Measurements from ENCODE around the gene PANX2. TPM values are rescaled to one million over a fixed set of nuclear protein-coding genes. Genes with fewer than 3 reads are reported as not detected.
"Not testable (repeated sequence)": the region's sequence is repeated elsewhere in the genome, so short reads cannot be mapped to it uniquely, and the experiment has no call there.

Gene PANX2, protein sequence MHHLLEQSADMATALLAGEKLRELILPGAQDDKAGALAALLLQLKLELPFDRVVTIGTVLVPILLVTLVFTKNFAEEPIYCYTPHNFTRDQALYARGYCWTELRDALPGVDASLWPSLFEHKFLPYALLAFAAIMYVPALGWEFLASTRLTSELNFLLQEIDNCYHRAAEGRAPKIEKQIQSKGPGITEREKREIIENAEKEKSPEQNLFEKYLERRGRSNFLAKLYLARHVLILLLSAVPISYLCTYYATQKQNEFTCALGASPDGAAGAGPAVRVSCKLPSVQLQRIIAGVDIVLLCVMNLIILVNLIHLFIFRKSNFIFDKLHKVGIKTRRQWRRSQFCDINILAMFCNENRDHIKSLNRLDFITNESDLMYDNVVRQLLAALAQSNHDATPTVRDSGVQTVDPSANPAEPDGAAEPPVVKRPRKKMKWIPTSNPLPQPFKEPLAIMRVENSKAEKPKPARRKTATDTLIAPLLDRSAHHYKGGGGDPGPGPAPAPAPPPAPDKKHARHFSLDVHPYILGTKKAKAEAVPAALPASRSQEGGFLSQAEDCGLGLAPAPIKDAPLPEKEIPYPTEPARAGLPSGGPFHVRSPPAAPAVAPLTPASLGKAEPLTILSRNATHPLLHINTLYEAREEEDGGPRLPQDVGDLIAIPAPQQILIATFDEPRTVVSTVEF
- 1.4 and 1.5 TPM in 2 replicates for total RNA-seq (2014; rRNA removed; shearing (Covaris generic))

DNA sequence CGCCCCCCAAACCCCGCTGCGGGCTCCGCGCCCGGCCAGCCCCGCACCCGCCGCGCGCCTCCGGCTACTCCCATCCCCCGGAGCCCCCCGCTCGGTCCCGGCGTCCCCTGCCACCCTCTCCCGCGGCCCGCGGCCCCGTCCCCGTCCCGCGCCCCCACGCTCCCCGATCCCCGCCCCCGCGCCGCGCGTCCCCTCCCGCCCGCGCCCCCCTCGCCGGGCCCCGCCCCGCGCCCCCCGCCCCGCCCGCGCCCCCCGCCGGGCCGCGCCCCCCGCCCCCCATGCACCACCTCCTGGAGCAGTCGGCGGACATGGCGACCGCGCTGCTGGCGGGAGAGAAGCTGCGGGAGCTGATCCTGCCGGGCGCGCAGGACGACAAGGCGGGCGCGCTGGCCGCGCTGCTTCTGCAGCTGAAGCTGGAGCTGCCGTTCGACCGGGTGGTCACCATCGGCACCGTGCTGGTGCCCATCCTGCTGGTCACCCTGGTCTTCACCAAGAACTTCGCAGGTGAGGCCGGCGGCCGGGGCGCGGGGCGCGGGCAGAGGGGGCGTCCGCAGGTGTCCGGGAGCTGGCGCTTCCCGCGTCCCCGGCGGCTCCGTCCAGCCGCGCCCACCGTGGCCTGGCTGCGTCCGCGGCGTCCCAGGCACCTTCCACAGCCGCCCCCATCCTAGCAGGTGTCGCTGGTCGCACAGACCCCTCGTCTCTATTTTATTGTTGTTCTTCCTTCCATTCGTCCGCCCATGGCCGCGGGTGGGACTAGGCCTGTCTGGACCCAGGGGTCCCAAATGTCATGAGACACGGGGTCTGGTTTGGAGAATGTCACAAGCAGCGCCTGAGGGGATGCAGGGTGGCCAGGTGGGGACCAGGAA, at the start of gene PANX2:
Gene PANX2 (plus strand): TSS at position 279 of the 866 bp plus-strand sequence. CDS start 0 bp downstream, at position 279.
- DNase-seq (ENCODE audit: low spot score), result no peak

DNA sequence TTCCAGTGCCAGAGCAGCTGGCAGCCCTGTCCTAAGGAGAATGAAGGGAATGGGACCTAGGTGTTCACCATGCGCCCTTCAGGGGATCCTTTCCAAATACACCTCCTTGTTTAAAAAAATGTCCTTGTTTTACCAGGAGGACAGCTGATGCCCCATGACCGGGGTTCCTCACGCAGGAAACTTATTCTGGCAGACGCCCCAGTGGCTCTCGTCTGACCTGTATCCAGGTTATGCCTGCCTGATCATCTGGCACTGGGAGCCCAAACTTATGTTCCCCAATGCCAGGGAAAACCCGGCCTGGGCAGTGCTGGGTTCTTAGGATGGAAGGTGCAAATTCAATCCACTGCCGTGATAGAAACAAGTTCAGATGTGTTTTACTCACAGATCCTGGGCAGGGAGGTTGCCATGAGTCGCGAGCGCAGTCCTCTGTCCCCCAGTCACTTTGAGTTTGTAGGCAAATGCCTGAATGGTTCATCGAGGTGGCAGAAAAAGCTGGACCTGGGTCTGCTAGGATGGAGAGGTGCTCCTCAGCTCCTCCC, 49.3 kb upstream of the PANX2 start:
- DNase-seq (ENCODE audit: low spot score), result no peak

DNA sequence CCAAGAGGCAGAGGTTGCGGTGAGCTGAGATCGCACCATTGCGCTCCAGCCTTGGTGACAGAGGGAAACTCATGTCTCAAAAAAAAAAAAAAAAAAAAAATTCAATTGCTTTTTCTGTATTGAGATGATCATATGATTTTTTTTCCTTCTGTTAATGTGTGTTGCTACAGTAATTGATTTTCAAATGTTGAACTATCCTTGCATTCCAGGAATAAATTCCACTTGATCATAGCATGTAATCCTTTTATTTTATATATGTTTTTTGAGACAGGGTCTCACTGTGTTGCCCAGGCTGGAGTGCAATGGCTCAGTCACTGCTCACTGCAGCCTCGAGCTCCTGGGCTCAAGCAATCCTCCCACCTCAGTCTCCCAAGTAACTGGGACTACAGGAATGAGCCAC, 47.4 kb upstream of the PANX2 start:
- no peak for DNase-seq (ENCODE audit: low spot score)

DNA sequence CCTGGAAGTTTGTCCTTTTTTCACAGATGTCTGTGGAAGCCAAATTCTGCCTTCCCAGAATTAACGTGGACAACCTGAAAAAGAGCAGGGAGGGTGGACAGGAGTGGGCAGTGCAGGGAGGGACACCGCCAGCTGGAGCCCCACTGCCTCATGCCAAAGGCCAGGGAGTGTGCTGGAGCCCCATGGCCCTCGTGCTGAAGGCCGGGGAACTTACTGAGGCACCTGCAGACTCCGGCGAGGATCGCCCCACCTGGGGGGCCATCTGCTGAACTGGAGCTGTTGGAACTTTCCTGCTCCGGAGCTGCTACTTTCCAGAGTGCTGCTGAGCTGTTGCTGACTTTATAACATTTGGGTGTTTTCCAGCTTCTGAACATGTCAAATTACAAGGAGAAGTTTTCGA, 45.5 kb upstream of the PANX2 start:
- no peak for DNase-seq (ENCODE audit: low spot score)

DNA sequence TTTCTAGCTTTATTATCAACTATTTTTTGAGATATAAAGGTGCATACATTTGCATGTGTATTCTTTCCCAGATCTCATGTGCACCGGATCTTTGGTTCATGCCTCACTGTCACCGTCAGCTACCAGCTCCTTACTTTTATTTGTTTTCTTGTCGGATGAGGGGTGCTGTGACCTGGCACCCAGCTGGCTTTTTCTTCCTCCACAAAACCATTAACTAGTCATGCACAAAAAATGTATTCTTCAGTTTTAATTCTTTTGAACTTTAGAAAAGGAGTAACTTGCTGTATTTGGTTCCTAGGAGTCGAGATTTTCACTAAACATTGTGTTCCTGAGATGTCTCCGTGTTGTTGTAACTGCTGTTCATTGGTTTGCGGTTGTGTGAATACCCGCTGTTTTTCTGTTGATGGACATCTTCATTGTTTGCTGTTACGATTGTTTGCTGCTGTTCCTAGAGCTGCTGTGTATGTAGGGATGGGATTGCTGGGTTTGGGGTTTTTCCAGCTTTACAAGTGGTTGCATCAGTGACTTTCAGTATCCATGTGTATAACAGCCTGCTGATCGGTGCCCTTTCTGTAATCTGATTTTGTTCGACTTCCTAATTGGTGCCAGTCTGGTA, 41.3 kb upstream of the PANX2 start:
- peak; percentile 38 for DNase-seq (ENCODE audit: low spot score)

DNA sequence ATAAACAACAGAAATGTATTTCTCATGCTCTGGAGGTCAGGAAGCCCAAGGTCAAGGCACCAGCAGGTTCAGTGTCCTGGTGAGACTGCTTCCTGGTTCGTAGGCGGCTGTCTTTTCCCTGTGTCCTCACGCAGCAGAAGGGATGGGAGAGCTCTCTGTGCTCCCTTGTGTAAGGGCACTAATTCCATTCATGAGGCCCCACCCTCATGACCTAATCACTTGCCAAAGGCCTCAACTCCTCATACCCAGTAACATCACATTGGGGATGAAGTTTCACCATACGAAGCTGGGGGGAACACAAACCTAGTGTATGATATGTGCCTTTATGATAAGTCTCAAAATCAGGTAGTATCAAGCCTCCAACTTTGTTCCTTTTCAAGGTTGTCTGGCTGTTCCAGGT, 38.6 kb upstream of the PANX2 start:
- no peak for DNase-seq (ENCODE audit: low spot score)

DNA sequence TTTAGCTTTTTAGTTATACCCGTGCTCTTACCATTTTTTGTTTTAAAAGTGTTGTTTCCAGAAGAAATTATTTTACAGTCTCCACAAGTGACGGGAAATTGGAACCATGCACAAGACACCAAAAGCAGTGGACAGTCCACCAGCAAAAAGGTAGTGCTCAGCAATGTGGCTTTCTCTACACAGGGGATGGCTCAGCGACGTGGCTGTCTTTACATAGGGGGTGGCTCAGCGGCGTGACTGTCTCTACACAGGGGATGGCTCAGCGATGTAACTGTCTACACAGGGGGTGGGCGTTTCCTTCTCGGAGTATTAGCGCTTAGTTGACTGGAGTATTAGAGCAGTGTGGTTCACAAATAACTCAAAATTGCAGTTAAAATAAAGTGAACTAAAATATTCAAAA, 36.0 kb upstream of the PANX2 start:
- no peak for DNase-seq (ENCODE audit: low spot score)

DNA sequence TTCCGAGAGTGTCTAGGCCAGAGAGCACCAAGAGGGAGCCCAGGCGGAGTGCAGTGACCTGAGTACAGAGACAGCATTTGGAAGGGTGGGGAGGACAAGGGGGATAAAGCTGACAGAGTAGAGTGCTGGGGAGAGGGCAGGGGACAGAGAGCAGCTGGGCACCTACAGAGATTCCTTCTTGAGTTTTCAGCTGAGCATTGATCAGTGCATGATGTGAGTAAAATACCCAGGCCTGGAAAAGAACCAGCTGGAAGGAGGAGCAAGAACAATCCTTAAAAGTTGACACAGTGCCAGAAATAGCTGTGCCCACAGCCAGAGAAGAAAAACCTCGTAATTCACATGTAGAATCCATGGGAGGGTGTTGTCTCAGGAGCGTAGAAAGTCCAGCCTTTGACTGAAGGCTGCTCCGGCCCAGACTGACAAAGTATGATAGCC, 33.9 kb upstream of the PANX2 start:
- no peak for DNase-seq (ENCODE audit: low spot score)

DNA sequence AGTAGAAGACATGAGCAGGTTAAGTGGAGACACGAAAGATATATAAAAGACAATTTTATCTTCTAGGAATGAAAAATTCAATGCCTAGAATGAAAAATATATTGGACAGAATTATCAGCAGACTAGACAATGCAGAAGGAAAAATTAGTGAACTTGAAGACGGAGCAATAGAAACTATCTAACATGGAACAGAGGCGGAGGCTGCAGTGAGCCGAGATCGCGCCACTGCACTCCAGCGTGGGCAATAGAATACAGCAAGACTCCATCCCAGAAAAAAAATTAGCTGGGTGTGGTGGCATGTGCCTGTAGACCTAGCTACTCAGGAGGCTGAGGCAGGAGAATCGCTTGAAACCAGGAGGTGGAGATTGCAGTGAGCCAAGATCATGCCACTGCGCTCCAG, 33.3 kb upstream of the PANX2 start:
- not testable (repeated sequence) for DNase-seq (ENCODE audit: low spot score)

DNA sequence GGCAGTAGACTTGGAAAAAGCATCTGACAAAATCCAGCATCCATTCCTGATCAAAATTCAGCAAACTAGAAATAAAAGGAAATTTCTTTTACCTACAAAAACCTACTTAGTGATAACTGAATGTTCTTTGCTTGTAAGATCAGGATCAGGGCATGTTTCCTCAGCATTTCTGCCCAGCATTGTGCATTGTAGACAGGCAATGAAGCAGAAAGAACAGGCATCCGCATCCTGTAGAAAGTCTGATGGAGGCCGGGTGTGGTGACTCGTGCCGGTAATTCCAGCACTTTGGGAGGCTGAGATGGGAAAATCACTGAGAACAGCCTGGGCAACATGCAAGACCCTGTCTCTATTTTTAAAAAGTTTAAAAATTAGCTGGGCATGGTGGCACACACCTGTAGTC, 32.5 kb upstream of the PANX2 start:
- DNase-seq (ENCODE audit: low spot score), result no peak

DNA sequence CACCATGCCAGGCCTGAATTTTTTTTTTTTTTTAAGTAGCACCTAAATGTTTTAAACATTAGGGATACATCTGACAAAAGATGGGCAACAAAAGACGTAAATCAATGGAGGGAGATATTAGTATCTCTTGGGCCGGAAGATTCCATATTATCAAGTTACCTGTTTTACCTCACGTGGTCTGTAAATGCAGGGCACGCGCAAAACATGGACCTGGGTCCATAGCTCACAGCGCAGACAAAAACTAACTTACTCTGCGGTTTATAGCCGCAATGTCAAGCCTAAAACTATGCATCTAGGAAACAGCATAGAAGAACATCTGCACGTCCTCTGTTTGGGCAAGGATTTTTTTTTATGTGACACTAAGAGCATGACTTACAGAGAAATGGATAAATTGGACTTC, 31.5 kb upstream of the PANX2 start:
- DNase-seq (ENCODE audit: low spot score), result no peak

DNA sequence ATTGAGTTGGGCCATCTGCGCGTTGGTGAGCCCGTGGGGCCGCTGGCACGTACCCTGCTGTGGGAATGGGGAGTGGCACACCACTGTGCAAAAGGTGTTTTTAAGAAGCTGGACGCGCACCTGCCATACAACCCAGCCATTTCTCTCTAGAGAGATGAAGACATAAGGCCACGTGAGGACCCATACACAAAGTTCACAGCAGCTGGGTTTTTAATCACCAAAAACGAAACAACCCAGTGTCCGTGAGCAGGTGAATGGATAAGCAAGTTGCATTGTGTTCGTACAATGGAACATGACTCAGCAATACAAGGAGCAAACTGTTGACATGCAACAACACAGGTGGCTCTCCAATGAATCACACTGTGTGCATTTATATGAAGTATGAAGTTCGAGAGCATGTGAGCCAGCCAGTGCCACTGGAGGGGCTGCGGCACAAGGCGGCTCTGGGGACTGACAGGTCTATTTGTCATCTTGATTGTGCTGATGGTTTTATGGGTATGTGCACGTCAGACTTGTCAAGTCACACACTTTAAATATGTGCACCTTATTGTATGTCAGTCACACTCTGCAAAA, 30.6 kb upstream of the PANX2 start:
- DNase-seq (ENCODE audit: low spot score), result no peak

DNA sequence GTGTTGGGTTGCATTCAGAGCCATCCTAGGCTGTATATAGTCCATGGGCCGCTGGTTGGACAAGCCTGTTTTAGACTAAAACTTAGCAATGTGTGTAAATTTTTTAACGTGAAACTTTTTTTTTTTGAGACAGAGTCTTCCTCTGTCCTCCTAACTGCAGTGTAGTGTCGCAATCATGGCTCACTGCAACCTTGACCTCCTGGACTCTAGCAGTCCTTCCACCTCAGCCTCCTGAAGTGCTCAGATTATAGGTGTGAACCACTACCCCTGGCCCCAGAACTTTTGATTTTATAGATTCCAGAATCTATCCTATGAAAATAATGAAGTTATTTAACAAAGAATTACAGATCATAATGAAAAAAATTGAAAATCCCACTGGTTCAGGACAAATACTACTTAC, 29.9 kb upstream of the PANX2 start:
- DNase-seq (ENCODE audit: low spot score), result no peak

DNA sequence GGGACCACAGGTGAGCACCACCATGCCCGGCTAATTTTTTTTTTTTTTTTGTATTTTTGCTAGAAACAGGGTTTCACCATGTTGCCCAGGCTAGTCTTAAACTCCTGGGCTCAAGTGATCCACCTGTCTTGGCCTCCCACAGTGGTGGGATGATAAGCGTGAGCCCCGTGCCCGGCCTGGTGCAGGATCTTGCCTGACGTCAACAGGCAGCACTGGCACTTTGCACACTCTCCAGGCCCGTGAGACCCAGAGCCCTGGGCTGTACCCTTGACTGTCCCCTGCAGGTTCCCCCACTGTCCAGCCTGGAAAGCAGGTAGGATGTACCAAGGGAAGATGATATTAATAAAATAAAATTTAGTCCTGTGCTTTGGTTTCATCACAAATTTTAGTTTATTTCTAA, 29.1 kb upstream of the PANX2 start:
- DNase-seq (ENCODE audit: low spot score), result no peak

DNA sequence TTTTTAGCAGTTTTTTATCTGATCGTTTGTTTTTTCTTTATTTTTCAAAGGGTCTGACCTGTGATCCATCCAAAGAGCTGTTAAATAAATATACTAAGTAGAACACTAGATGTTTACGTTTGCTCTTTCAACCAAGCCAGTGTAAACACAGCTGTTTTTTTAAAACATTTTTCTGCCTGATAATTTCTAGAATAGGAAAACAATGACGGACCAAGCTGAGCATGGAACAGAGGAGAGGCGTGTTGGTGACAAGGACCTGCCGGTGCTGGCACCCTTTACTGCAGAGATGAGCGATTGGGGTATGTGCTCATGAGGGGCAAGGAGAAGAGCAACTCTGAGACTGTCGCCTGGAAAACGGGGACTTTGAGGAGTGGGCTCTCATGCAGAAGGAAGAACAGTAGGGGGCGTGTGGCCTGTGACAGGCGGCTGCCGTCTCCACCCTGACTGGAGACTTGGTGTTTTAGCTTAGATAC, 28.6 kb upstream of the PANX2 start:
- DNase-seq (ENCODE audit: low spot score), result no peak

DNA sequence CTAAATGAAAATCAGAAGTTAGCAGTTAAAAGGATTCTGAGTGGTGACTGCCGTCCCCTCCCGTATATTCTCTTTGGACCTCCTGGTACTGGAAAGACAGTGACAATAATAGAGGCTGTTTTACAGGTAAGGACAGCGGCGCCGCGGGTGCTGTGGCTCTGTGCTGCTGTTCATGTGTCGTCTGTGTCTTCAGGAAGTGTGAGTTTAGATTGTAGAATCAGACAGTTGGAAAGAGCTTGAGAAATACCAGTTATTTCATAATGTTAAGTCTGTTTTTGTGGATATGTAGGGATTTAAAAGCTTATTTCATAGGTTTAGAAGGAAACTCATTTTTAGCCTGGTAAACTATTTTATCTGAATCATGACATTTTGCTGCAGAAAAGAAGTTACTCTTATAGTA, 27.4 kb upstream of the PANX2 start:
- DNase-seq (ENCODE audit: low spot score), result no peak

DNA sequence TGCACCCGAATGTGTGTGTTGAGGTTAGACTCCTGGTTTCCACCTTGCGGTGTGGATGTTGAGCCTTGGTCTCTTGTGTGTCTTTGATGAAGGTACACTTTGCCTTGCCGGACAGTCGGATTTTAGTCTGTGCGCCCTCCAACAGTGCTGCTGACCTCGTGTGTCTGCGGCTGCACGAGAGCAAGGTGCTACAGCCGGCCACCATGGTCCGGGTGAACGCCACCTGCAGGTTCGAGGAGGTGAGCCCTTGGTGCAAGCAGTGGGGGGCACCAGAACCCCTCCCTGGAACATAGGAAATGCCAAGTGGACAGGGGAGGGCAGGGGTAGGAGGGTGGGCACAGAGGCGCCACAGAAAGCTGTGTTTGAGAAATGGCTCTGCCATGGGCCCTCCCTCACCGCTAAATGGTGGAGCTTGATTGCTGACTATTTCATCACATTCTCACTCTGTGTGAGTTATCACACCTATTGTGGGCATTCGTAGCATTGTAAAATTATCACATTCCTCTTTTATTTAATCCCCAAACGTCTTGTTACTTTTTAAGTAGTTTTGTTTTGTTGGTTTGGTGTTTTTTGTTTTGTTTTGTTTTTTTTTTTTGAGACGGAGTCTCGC, 26.4 kb upstream of the PANX2 start:
- no peak for DNase-seq (ENCODE audit: low spot score)

DNA sequence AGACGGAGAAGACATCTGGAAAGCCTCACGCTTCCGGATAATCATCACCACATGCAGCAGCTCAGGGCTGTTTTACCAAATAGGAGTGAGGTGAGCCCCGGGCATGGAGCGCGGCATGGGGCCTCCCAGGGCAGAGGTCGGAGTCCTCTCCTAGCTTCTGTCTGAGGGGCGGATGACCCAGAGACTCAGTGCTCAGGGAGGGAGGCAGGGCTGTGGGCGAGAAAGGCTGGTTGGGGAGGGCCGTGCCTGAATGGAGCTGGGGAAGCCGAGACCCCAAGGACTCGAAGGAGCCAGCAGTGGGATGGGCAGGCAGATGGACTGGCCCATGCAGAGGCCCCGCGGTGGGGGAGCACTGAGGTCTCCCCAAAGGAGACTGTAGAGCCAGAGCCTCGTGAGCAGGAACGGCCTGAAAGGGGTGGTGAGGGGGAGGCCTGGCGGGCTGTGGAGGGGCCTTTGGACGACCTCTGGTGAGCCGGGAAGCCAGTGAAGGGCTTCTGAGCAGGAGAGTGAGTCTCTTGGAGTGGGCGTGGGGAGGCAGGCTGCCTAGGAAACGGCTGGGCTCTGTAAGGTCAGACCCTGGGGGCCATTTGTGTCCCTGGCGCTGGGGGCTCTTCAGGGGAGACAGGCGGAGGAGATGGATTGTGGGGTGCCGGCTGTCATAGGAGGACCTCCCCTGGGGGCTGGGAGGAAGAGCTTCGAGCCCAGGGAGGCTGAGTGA, 24.7 kb upstream of the PANX2 start:
- DNase-seq (ENCODE audit: low spot score), result no peak

DNA sequence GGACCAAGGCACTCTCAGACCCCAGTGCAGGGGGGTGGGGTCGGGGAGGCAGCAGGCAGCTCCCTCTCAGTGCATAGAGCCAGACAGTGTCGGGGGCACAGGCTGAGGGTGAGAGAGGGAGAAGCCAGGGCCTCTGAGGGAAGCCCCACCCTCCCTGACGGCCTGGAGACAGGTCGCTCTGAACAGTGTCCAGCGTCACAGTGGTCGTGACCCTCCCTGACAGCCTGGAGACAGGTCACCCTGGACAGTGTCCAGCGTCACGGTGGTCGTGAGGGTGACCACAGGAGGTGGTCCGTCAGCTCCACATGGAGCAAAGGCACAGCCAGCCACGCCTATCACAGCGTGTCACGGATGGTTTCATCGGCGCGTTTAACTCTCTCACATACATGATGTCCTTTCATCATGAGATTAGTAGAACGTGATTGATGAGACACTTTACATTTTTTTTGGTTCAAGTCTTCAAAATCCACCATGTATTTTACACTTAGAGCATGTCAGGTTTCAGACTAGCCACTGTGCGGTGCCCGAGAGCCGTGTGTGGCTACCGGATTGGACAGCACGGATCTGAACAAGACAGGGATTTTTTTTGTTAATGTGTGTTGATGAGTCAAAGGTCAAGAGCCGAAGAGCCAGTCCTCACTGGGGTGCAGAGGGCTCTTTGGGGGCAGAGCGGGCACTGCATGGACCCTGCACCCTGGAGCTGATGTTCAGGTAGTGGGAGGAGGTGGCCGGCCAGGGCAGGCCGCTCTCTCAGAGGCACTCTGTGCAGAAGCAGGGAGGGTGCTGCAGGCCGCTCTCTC, 23.9 kb upstream of the PANX2 start:
- no peak for DNase-seq (ENCODE audit: low spot score)

All from A172 (cell line).